Gastroesophageal sphincter (tissue), 3 donors: ENCODE measurements around the gene IRX3.

ENCODE experiments used
- POLR2A ChIP-seq, 2 donors: fragments of 450-650 bp; IDR thresholded peaks; one replicate each; pipeline ENCODE4 v1.6.1; 2017; ENCODE audit warnings: antibody characterized with exemption in 2 of 2, mild to moderate bottlenecking in 2 of 2, moderate library complexity in 1 of 2
- TF ChIP-seq, protein P1 (sequence below), 4 experiments: fragments of 200-600 bp in 2 of 4; fragments of 450-650 bp in 2 of 4; sonication (generic) in 1 of 4; IDR thresholded peaks; one replicate each; pipeline ENCODE4 v1.5.1; 2017 to 2019; ENCODE audit warnings: antibody characterized with exemption in 4 of 4, mild to moderate bottlenecking in 2 of 4, moderate library complexity in 2 of 4

DNA sequence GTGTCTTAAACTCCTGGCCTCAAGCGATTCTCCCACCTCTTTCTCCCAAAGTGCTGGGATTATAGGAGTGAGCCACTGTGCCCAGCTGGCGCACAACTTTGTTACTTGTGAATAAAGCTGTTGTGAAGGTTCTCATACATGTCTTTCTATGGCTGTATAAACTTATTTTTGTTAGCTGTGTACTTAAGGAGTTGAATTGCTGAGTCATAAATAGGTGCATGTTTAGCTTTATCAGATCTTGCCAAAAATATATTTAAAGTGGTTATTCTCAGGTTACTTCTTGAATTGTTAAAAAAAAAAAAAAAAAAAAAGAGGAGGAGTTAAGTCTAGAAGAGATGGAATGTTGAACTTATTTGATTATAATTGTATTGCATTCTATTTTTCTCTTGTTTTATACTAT is 47.6 kb upstream of the IRX3 start:
- TF ChIP-seq POLR2A (IDR thresholded peaks at IDR 0.05): no peak
- TF ChIP-seq, protein P1, sequence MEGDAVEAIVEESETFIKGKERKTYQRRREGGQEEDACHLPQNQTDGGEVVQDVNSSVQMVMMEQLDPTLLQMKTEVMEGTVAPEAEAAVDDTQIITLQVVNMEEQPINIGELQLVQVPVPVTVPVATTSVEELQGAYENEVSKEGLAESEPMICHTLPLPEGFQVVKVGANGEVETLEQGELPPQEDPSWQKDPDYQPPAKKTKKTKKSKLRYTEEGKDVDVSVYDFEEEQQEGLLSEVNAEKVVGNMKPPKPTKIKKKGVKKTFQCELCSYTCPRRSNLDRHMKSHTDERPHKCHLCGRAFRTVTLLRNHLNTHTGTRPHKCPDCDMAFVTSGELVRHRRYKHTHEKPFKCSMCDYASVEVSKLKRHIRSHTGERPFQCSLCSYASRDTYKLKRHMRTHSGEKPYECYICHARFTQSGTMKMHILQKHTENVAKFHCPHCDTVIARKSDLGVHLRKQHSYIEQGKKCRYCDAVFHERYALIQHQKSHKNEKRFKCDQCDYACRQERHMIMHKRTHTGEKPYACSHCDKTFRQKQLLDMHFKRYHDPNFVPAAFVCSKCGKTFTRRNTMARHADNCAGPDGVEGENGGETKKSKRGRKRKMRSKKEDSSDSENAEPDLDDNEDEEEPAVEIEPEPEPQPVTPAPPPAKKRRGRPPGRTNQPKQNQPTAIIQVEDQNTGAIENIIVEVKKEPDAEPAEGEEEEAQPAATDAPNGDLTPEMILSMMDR (IDR thresholded peaks at IDR 0.05): no peak
